ENCODE measurements around the gene DPP4. TPM values are rescaled to one million over a fixed set of nuclear protein-coding genes. Genes with fewer than 3 reads are reported as not detected.

The DPP4 gene
- total and polyA plus RNA-seq, 2 donors (not counting 3 experiments of a cell fraction or from before 2014, with no cell fraction given) = 0.84 to 6.2 TPM

DNA sequence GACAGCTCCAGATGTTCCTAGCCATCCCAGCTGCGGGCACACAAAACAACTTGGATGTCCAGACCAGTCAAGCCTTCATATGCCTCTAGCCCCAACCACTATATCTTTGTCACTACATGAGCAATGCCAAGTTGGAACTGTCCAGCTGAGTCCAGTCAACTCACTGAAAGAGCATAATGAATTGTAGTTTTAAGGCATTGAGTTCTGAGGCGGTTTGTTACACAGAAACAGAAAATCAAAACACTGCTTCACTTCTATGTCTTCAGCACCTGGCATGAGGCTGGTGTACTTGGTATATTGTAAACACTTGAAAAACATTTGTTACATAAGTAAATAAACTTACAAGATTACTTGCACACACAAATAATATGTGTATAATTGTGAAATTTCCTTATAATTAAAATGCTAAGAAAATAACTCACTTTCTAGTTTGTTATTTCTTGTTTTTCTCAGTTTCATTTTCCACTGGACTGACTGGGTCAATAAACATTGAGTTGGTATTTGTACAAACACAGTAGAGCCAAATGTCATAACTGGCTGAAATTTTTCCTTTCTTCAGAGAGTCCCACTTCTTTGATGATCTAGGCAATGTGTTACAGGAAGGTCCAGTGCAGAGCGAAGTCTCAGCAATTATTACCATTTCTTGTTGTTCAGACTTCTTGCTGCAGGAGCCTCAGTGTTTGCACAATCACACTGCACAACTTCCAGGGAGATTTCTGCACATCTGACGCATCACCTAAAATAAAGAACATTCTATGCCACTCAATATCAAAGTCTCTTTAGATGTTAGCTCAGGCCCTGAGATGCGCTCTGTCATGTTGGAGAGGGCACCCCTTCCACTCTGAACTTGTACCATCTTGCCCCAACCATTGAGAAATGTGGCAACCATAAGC, 38.2 kb upstream of the DPP4 start:
- H3K9me1 ChIP-seq (replicated peaks; ENCODE audit: control insufficient read depth, extremely low read depth, insufficient read depth, low read length) = no peaks in the 10 kb centered on the region
- H3K79me2 ChIP-seq (ENCODE audit: control insufficient read depth, insufficient read depth, low read length) = no peaks in the 10 kb centered on the region
- CTCF ChIA-PET = no interaction called here
- peaks cover 6% of the 10 kb centered on the region for H3K9me3 ChIP-seq (replicated peaks; ENCODE audit: control insufficient read depth, insufficient read depth, low read length)
- DNase-seq (ENCODE audit: low read depth, low spot score) = no peak
- H3K4me1 ChIP-seq (ENCODE audit: control insufficient read depth, extremely low read depth, insufficient read depth, low read length) = peaks cover 19% of the 10 kb centered on the region
- H3K4me3 ChIP-seq (replicated peaks in 1 of 3; ENCODE audit: insufficient read depth in 1 of 3, low read depth in 1 of 3, low read length in 3 of 3) = no peak overlapping the region
- no peaks in the 10 kb centered on the region for H3K27me3 ChIP-seq (ENCODE audit: control insufficient read depth in 2 of 2, insufficient read depth in 2 of 2, low read length in 2 of 2)
- no peak overlapping the region for H3K27ac ChIP-seq (ENCODE audit: insufficient read depth, low read depth, low read length)
- TF ChIP-seq, protein P1, sequence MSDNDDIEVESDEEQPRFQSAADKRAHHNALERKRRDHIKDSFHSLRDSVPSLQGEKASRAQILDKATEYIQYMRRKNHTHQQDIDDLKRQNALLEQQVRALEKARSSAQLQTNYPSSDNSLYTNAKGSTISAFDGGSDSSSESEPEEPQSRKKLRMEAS (IDR thresholded peaks at IDR 0.05; ENCODE audit: insufficient read depth, insufficient read length) = no peak
- TF ChIP-seq EZH2 (IDR thresholded peaks at IDR 0.05; ENCODE audit: borderline replicate concordance, low read depth, low read length, severe bottlenecking) (no peak), GATA2 (IDR thresholded peaks at IDR 0.05; ENCODE audit: insufficient read depth, insufficient read length, low read depth, low read length) (no peak), FOS (IDR thresholded peaks at IDR 0.05; ENCODE audit: borderline replicate concordance, insufficient read depth, low read length) (no peak), JUN (IDR thresholded peaks at IDR 0.05; ENCODE audit: borderline replicate concordance, insufficient read depth, insufficient read length, low read depth) (no peak), POLR2AphosphoS5 (IDR thresholded peaks at IDR 0.05; ENCODE audit: insufficient read depth, low read depth, low read length) (no peak), MYC (IDR thresholded peaks at IDR 0.05; ENCODE audit: low read depth, low read length) (no peak), POLR2A (IDR thresholded peaks at IDR 0.05; ENCODE audit: low read depth, low read length) (no peak)
- TF ChIP-seq, protein P2, sequence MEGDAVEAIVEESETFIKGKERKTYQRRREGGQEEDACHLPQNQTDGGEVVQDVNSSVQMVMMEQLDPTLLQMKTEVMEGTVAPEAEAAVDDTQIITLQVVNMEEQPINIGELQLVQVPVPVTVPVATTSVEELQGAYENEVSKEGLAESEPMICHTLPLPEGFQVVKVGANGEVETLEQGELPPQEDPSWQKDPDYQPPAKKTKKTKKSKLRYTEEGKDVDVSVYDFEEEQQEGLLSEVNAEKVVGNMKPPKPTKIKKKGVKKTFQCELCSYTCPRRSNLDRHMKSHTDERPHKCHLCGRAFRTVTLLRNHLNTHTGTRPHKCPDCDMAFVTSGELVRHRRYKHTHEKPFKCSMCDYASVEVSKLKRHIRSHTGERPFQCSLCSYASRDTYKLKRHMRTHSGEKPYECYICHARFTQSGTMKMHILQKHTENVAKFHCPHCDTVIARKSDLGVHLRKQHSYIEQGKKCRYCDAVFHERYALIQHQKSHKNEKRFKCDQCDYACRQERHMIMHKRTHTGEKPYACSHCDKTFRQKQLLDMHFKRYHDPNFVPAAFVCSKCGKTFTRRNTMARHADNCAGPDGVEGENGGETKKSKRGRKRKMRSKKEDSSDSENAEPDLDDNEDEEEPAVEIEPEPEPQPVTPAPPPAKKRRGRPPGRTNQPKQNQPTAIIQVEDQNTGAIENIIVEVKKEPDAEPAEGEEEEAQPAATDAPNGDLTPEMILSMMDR (IDR thresholded peaks at IDR 0.05; ENCODE audit: extremely low read depth in 1 of 2, insufficient read depth in 1 of 2, low read depth in 1 of 2, low read length in 2 of 2) = no peak
- POLR2A ChIA-PET = no interaction called here
- intact Hi-C loops (cut with micrococcal nuclease) (no loop called here), dilution Hi-C loops (cut with MboI; ENCODE audit: extremely low pct_ligation_motif_present, low sequenced_read_pairs) (no loop called here)
- FAIRE-seq = no peak
- H2AFZ ChIP-seq (ENCODE audit: low read depth, low read length) = no peak overlapping the region
- BruUV-seq (replicated peaks) = no TSS peak
- no peaks in the 10 kb centered on the region for H4K20me1 ChIP-seq (replicated peaks; ENCODE audit: control insufficient read depth, extremely low read depth, insufficient read depth, low read length)
- H3K36me3 ChIP-seq (ENCODE audit: control insufficient read depth in 2 of 2, extremely low read depth in 1 of 2, insufficient read depth in 2 of 2, low read length in 2 of 2) = no peaks in the 10 kb centered on the region
- no peak overlapping the region for H3K9ac ChIP-seq (replicated peaks; ENCODE audit: extremely low read depth, insufficient read depth, low read length)
- no peak overlapping the region for H3K4me2 ChIP-seq (ENCODE audit: insufficient read depth, low read length)
